ENCODE measurements around the gene DNAJC4.

DNAJC4 gene, protein sequence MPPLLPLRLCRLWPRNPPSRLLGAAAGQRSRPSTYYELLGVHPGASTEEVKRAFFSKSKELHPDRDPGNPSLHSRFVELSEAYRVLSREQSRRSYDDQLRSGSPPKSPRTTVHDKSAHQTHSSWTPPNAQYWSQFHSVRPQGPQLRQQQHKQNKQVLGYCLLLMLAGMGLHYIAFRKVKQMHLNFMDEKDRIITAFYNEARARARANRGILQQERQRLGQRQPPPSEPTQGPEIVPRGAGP

DNA sequence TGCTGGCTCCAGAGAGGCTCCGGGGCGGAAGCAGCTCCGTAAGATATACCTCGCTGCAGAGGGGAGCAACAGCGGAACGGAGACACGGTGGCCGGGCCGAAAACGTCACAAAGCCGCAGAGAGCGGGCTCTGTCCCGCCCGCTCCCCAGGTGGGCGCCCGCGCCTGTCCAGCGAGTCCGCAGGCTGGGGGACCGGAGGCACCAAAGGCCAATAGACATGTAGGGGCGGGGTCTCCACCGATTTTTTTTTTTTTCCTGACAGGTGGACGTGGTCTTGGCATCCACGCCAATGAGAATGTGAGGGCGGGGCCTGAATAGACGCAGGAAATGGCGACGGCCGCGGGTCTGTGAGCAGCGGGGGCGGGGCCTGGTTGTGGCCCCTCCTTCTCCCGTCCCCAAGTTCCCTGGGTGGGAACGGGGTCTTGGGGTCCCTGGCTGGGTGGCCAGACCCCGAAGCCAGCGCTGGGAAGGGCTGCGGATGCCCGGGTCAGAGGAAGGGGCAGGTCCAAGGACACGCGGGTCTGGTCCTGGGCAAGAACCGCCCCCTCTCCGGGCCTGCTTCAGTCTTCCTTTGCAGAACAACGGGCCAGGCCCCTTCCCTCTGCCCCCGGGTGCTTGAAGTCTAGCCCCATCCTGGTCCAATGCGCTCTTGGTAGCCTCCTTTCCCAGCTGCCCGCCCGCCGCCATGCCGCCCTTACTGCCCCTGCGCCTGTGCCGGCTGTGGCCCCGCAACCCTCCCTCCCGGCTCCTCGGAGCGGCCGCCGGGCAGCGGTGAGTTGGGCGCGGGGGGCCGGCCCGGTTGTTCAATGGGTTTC is at the start of gene DNAJC4:
Gene DNAJC4, plus strand, starts transcription at position 378 of the 814 bp plus-strand sequence. Its CDS starts 307 bp downstream, at position 685.
- H3K27ac ChIP-seq: peak within 1 kb of the TSS; percentile 78
- no peak; the same call in 1 of the 2 replicates for TF ChIP-seq ZFX (IDR thresholded peaks at IDR 0.05)
- TF ChIP-seq, protein P1, sequence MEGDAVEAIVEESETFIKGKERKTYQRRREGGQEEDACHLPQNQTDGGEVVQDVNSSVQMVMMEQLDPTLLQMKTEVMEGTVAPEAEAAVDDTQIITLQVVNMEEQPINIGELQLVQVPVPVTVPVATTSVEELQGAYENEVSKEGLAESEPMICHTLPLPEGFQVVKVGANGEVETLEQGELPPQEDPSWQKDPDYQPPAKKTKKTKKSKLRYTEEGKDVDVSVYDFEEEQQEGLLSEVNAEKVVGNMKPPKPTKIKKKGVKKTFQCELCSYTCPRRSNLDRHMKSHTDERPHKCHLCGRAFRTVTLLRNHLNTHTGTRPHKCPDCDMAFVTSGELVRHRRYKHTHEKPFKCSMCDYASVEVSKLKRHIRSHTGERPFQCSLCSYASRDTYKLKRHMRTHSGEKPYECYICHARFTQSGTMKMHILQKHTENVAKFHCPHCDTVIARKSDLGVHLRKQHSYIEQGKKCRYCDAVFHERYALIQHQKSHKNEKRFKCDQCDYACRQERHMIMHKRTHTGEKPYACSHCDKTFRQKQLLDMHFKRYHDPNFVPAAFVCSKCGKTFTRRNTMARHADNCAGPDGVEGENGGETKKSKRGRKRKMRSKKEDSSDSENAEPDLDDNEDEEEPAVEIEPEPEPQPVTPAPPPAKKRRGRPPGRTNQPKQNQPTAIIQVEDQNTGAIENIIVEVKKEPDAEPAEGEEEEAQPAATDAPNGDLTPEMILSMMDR (conservative IDR thresholded peaks at IDR 0.05): no peak

DNA sequence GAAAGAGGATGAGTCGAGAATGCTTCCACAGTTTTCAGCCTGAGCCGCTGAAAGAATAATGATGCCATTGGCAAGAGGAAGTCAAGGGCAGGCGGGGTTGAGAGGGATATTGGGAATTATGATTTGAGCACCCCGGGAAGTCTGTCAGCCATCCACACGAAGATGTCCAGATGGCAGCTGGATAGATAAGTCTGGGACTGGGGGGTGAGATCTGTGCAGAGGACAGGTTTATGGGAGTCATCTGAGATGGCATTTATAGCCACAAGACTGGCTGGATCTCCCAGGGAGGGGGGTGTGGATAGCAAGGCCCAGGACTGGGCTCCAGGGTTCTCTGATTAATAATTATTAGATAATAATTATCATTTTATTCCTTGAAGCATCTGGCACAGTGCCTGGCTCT is 49.5 kb upstream of the DNAJC4 start:
- no peak overlapping the region for H3K27ac ChIP-seq
- TF ChIP-seq ZFX (IDR thresholded peaks at IDR 0.05): no peak
- TF ChIP-seq, protein P1 (conservative IDR thresholded peaks at IDR 0.05): no peak

DNA sequence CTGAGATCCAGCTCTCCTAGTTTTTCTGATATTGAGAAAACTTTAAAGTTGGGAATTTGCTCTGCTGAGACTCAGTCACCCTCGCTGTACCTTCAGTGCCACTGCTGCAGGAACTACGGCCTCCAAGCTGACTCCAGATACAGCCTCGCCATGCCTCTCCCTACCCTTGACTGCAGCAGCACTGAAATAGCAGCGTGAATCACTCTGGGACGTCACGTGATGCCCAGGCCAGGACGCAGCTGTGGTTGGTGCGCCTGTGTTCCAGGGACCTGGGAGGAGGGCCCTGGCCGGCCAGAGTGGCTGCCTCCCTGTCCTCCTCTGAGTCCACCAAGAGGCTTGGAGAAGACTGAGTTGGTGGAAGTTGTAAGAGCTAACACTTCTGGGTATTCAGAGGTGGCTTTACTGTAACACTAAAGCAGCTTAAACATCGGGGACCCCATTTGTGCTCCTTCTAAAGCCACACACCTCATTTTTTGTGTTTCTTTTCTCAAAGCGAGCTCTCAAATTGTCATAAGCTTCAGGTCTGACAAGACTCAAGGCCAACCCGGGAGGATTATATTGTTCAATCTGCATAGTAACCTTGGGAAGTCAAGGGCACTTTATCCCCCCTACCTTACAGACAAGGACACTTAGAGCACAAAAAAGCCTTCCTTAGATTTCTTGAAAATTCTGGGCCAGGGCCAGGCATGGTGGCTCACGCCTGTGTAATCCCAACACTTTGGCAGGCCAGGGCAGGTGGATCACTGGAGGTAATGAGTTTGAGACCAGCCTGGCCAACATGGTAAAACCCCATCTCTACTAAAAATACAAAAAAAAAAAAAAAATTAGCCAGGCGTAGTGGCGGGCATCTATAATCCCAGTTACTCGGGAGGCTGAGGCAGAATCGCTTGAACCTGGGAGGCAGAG is 48.6 kb upstream of the DNAJC4 start:
- H3K27ac ChIP-seq: no peak overlapping the region
- TF ChIP-seq ZFX (IDR thresholded peaks at IDR 0.05): no peak
- TF ChIP-seq, protein P1 (conservative IDR thresholded peaks at IDR 0.05): no peak

DNA sequence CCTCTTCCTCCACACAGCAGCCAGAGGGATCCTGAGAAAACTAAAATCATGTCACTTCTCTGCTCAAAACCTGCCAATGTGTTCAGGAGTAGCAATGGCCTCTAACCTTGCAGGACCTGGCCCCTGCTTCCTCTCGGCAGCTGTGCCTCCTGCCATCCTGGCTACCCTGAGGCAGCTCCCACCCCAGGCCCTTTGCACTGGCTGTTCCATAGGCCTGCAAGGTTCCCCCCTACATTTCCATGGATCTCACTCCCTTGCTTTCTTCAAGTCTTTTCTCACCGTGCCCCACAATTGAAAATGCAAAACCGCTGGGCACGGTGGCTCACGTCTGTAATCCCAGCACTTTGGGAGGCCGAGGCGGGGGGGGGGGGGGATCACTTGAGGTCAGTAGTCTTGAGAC is 46.5 kb upstream of the DNAJC4 start:
- no peak overlapping the region for H3K27ac ChIP-seq
- TF ChIP-seq, protein P1 (conservative IDR thresholded peaks at IDR 0.05): no peak
- no peak for TF ChIP-seq ZFX (IDR thresholded peaks at IDR 0.05)

DNA sequence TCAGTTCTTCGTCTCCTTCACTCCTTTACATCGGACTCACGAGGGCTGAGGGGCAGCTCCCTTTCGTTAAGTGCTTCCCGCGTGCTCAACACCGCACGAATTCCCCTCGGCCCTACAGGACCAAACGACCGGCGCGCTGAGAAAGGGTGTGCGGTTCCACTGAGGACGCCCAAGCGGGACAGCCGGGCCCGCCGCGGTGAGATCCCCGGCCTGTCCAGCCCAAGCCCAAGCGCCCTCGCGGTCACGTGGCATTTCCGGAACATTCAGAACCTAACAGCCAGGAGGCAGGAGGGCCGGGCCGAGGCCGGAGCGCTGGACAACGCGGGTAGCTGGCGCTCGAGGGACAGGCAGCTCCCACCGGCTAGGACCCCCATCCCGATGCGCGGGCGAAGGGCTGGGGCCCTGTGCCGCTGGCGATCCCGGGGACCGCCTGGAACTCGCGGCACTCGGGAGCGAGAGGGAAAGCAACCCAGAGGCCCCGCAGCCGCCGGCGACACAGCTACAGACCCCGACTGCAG is 45.1 kb upstream of the DNAJC4 start:
- peak; percentile 89; the same call in 1 of the 2 replicates for TF ChIP-seq ZFX (IDR thresholded peaks at IDR 0.05)
- TF ChIP-seq, protein P1 (conservative IDR thresholded peaks at IDR 0.05): no peak
- no peak overlapping the region; the same call in 1 of the 2 replicates for H3K27ac ChIP-seq

DNA sequence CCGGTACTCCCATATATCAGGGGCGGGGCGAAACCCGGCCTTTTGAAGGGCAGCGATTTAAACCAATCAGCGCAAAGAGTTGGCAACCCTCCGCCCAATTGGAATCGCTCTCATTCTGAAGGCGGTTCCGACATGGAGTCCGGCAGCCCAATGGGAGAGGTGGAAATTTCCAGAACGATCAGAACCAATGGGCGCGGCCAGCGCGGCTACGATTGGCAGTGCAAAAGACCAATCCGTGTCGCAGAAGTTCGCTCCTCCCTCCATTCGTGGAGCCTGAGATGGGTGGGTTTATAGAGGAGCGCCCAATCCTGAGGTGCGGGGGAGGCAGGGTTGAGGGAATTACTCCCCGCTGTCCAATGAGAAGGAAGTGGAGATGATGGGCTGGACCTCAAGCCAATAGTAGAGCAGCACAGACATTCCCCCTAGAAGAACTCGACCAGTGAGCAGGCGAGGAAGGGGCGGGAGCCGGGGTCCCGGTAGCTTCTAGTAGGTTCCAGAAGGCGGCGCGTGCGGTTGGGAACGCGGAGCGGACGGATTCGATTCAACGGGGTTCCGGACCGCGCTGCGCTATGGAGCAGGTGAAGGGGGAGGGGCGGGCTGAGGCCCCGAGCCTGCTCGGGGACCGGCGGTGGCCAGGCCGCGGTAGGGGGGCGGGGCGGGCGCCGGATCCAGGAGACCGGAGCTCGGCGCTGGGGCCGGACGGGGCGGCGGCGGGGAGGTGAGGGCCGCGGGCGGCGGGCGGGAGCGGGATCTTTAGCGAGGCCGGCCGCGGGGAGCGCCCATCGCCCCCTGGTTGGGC is 44.5 kb upstream of the DNAJC4 start, which contains the start of gene STIP1:
Gene STIP1, plus strand, starts transcription at position 479 of the 799 bp plus-strand sequence. Its CDS starts 91 bp downstream, at position 570.
- TF ChIP-seq, protein P1 (conservative IDR thresholded peaks at IDR 0.05): no peak; the same call in 1 of the 2 replicates
- no peak for TF ChIP-seq ZFX (IDR thresholded peaks at IDR 0.05)
- H3K27ac ChIP-seq: no peak within 1 kb of the TSS; the same call in 1 of the 2 replicates
